ENCODE measurements around the gene UAP1L1. TPM values are rescaled to one million over a fixed set of nuclear protein-coding genes. Genes with fewer than 3 reads are reported as not detected.
A peak's percentile ranks its signal among the peaks of the same experiment; 100 is the strongest.
"Not testable (repeated sequence)": the region's sequence is repeated elsewhere in the genome, so short reads cannot be mapped to it uniquely, and the experiment has no call there.

UAP1L1 gene, protein sequence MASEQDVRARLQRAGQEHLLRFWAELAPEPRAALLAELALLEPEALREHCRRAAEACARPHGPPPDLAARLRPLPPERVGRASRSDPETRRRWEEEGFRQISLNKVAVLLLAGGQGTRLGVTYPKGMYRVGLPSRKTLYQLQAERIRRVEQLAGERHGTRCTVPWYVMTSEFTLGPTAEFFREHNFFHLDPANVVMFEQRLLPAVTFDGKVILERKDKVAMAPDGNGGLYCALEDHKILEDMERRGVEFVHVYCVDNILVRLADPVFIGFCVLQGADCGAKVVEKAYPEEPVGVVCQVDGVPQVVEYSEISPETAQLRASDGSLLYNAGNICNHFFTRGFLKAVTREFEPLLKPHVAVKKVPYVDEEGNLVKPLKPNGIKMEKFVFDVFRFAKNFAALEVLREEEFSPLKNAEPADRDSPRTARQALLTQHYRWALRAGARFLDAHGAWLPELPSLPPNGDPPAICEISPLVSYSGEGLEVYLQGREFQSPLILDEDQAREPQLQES
- polyA plus RNA-seq (ENCODE audit: insufficient read length): 2.5 TPM

GRCh38 chr9:137077010-137077747 lies at the start of gene UAP1L1:
TSS of gene UAP1L1 (plus strand) at chr9:137077517. CDS start at chr9:137077533, 16 bp downstream.
- DNase-seq: no peak

- DNase-seq: peak; percentile 69
Measured at GRCh38 chr9:137028263-137029057, 48.9 kb upstream of the UAP1L1 start.

DNA sequence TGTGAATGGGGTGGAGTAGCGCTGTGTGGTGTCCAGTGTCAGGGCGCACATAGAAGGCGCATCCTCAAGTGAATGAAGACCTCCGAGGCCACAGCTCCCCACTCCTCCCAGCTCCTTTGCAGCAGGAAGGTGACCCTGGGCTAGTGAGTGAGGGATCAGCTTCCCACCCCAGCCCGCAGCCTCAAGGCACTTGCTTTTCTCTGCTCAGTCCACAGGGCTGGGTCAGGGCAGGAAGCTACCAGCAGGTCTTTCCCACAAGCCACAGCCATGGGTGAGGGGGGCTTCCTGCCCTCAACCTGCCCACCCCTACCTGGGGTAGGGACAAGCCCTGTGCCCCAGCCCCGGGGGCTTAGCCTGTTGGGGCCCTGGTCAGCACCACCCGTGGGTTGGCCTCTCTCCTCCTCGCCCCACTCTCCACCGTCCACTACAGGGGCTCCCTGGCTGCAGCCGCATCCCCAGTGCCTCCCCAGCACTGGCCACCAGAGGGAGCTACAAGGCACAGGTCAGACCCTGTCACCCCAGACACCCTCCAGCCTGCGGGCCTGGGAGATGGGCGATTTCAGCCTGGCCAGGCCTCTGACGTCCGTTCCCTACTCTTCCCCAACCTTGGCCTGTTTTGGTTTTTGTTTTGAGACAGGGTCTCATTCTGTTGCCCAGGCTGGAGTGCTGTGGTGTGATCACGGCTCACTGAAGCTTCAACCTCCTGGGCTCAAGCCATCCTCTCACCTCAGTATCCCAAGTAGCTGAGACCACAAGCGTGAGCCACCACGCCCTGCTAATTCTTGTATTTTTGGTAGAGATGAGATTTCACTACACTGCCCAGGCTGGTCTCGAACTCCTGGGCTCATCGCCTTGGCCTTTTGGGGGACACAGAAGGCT lies 48.0 kb upstream of the UAP1L1 start:
- peak; percentile 56 for DNase-seq

- DNase-seq: no peak
Measured at GRCh38 chr9:137030006-137030405, 47.3 kb upstream of the UAP1L1 start.

DNA sequence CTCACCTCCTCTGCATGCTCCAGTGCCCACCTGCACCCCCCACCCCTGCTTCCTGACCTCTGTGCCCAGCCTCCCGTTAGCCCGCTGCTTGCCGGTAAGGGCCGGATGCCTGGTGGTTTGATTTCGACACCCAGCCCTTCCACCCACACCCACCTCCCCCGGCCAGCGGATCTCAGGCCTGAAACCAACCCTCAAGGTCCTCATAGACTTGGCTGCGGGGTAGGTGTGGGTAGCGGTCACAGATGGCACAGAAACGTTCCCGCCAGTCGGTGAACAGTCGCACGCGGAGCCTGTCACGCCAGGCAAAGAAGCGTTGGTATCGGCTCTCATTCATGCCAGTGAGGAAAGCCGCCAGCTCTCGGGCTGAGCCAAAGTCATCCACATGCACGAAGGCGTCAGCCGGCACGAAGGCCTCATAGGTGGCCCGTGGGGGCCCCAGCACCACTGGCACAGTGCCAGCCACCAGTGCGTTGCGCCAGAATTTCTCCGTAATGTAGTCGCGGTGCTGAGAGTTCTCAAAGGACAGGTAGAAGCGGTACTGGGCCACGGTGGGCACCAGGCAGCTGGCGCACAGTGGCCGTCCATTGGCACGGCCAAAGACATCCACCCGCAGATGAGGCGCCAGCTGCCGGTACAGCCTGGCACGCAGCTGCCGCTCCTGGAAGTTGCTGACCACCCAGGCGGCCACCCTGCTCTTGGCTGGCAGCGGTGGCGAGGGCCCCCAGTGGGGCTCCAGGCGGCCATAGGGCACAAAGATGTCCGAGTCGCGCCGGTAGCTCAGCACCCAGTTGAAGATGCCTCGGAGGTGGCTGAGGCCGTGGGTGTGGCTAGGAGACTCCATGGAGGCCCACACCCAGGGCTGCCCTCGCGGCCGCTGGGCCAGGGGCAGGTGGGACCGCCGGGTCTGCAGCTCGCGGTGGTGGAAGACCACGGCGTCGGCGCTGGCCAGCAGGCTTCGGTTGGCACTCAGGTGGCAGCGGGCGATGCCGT lies 46.5 kb upstream of the UAP1L1 start:
- DNase-seq: no peak

- no peak for DNase-seq
Measured at GRCh38 chr9:137031904-137032640, 45.2 kb upstream of the UAP1L1 start, which contains the start of gene FUT7. TSS of gene FUT7 (minus strand) at chr9:137032088. CDS start at chr9:137031991, 97 bp downstream.

DNA sequence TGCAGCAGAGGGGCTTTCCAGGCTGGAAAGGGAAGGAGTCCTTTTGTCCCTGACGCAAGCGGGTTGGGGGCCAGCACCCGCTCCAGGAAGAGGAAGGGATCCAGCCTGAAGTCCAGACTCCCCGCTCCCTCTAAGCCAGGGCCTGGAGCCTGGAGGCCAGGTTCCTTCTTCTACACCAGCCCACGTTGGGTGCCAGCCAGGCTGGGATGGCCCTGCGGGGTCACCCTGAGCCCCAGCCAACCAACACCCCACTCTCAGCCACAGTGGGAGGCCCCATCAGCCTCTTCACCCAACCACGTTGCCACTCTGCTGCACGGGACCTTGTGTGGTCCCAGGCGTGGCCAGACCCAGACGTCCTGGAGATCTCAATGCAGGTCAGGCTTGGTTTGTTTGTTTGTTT lies 44.5 kb upstream of the UAP1L1 start:
- no peak for DNase-seq

DNA sequence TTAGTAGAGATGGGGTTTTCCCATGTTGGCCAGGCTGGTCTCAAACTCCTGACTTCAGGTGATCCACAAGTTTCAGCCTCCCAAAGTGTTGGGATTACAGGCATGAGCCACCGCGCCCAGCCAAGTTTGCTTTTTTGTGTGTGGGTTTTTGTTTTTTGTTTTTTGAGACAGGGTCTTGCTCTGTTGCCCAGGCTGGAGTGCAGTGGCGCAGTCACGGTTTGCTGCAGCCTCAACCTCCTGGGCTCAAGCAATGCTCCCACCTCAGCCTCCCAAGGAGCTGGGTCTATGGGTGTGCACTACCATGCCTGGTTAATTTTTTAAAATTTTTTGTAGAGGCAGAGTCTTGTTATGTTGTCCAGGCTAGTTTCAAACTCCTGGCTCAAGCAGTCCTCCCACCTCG lies 43.8 kb upstream of the UAP1L1 start:
- not testable (repeated sequence) for DNase-seq

GRCh38 chr9:137034039-137034708 lies 43.1 kb upstream of the UAP1L1 start:
- DNase-seq: no peak

- peak; percentile 88 for DNase-seq
Measured at GRCh38 chr9:137034709-137035506, 42.4 kb upstream of the UAP1L1 start.

DNA sequence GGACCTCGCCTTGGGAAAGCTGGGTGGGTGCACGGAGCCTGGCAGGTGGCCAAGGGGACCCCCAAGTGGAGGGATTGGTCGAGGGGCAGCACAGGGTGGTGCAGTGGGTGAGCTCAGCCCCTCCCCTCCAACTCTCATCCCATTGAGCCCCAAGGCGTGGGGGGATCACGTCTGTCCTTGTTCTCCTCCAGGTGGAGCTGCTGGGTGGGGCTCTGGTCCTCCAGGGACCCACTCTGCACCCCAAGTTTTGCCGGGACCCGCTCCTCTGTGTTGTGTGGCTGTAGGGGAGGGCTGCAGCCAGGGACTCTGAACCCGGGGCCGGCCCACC lies 41.8 kb upstream of the UAP1L1 start:
- no peak for DNase-seq

- DNase-seq: no peak
Measured at GRCh38 chr9:137035937-137036336, 41.4 kb upstream of the UAP1L1 start.

DNA sequence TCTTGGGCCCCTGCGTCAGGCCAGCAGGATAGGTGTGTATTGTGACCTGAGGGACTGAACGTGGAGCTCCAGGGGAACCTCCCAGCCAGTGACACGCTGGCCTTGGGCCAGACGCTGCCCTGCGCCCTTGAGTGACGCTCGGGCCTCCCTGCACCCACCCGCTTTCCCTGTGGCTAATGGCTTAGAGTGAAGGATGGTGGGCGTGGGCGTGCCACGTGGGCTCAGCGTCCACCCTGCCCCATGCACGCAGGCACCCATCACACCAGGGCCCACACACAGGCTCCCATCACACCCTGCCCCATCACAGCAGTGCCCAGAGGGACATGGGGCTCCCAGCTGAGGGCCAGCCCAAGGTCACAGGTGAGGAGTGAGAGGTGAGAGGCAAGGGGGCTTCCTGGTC lies 40.3 kb upstream of the UAP1L1 start:
- DNase-seq: no peak

DNA sequence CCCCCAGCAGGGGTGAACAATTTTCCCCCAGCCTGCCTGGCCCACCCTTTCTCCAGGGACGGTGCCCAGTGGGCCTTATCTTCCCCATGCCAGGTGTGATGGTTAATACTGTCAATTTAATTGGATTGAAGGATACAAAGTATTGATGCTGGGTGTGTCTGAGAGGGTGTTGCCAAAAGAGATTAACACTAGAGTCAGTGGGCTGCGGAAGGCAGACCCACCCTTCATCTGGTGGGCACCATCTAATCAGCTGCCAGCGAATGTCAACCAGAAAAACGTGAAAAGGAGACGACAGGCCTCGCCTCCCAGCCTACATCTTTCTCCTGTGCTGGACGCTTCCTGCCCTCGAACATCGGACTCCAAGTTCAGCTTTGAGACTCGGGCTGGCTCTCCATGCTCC lies 39.8 kb upstream of the UAP1L1 start:
- no peak for DNase-seq

GRCh38 chr9:137038916-137039315 lies 38.4 kb upstream of the UAP1L1 start:
- no peak for DNase-seq

DNA sequence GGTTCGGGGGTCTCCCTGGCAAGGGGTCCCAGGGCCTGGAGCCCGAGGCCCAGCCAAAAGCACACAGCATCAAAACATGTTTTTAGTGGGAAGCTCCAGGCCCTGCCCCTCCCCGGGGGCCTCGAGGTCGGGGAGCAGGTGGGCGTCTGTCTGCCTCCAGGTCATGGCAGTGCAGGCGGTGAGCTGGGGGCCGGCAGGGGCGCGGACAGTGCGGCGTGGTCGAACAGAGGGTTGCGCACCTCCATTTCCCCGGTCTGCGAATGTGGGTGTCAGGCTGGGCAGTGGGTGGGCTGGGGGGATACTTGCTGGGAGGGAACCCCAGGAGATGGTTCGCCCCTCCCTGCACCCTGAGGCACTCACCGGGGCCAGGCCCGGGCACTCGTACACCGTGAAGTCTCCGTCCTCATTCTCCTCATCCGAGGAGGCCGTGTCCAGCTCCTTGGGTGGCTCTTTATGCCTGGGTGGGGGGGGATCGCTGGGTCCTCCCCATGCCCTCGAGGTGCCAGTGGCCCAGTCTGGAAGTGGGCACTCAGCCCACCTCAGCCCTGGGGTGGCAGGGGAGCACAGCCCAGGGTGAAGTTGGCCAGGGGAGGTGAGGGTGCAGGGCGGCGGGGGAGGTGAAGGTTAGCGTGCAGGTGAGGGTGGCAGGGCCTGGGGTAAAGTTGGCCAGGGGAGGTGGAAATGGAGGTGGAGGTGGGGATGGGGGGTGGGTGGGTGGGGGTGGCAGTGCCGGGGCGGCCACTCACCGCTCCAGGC lies 37.5 kb upstream of the UAP1L1 start:
- no peak for DNase-seq

- DNase-seq: no peak
Measured at GRCh38 chr9:137040568-137040967, 36.7 kb upstream of the UAP1L1 start.

- DNase-seq: no peak
Measured at GRCh38 chr9:137041124-137041523, 36.2 kb upstream of the UAP1L1 start.

Measured in hindlimb muscle (tissue), 1 donor.